NCI-H82 treated with DMSO at 0.1 percent for 48 hours (cell line): Measurements from ENCODE around the gene PATJ.

ENCODE experiments used
- DNase-seq: peaks from one replicate; lab custom pipeline; 2025; ENCODE audit not compliant: unreplicated experiment; lab: John Stamatoyannopoulos, UW

The PATJ gene

GRCh38 chr1:62088439-62088838 is 346.2 kb downstream of the PATJ start:
- DNase-seq: no peak

- DNase-seq: no peak
These were observed 347.3 kb downstream of the PATJ start for GRCh38 chr1:62089570-62089969.

GRCh38 chr1:62090016-62090415 is 347.7 kb downstream of the PATJ start:
- DNase-seq: no peak

- DNase-seq: no peak
These were observed 349.8 kb downstream of the PATJ start for GRCh38 chr1:62092110-62092509.

GRCh38 chr1:62093261-62093660 is 351.0 kb downstream of the PATJ start:
- DNase-seq: no peak

GRCh38 chr1:62097464-62097863 is 355.2 kb downstream of the PATJ start:
- no peak for DNase-seq

GRCh38 chr1:62100442-62100841 is 358.2 kb downstream of the PATJ start:
- DNase-seq: no peak

GRCh38 chr1:62103846-62104245 is 361.6 kb downstream of the PATJ start:
- no peak for DNase-seq

GRCh38 chr1:62107923-62108322 is 365.6 kb downstream of the PATJ start:
- no peak for DNase-seq

GRCh38 chr1:62109124-62109523 is 366.8 kb downstream of the PATJ start:
- DNase-seq: no peak

GRCh38 chr1:62110198-62110817 is 368.0 kb downstream of the PATJ start:
- DNase-seq: no peak

GRCh38 chr1:62111084-62111483 is 368.8 kb downstream of the PATJ start:
- no peak for DNase-seq

GRCh38 chr1:62113507-62113906 is 371.2 kb downstream of the PATJ start:
- DNase-seq: no peak

GRCh38 chr1:62117018-62117750 is 374.9 kb downstream of the PATJ start:
- DNase-seq: no peak

- DNase-seq: no peak
These were observed 384.5 kb downstream of the PATJ start for GRCh38 chr1:62126579-62127290.

GRCh38 chr1:62128745-62129144 is 386.5 kb downstream of the PATJ start:
- no peak for DNase-seq

GRCh38 chr1:62131093-62131725 is 388.9 kb downstream of the PATJ start:
- DNase-seq: peak; percentile 59

- DNase-seq: no peak
These were observed 395.7 kb downstream of the PATJ start for GRCh38 chr1:62138029-62138428.

GRCh38 chr1:62139410-62139809 is 397.1 kb downstream of the PATJ start:
- DNase-seq: peak; percentile 89

GRCh38 chr1:62140666-62141065 is 398.4 kb downstream of the PATJ start:
- DNase-seq: no peak

- no peak for DNase-seq
These were observed 400.2 kb downstream of the PATJ start for GRCh38 chr1:62142496-62142895.
